SK-N-SH treated with all-trans-retinoic acid at 6 μM for 48 hours (cell line): ENCODE measurements around the gene NCKAP5.

Source experiments
- ATAC-seq: fragments of 200-7000 bp; cut with Tn5 transposase; 3 replicates; pipeline ENCODE4 v1.9.1; 2020; ENCODE audit warnings: mild to moderate bottlenecking, moderate library complexity
- ARNTL ChIP-seq: fragments of 450-650 bp; formaldehyde crosslinking; IDR thresholded peaks from 2 replicates; pipeline ENCODE4 v1.5.0; 2020; ENCODE audit warnings: low read depth, mild to moderate bottlenecking, moderate library complexity, borderline replicate concordance
- BACH2 ChIP-seq: fragments of 250-450 bp; sonication (Bioruptor Pico); IDR thresholded peaks from 2 replicates; pipeline ENCODE4 v1.9.0; 2021; ENCODE audit warnings: mild to moderate bottlenecking, borderline replicate concordance
- CSDC2 ChIP-seq: fragments of 250-450 bp; sonication (Bioruptor Pico); IDR thresholded peaks from 2 replicates; pipeline ENCODE4 v1.5.0; 2020; ENCODE audit warnings: mild to moderate bottlenecking, moderate library complexity
- ESRRG ChIP-seq: fragments of 250-450 bp; sonication (Bioruptor Pico); IDR thresholded peaks from 2 replicates; pipeline ENCODE4 v1.6.1; 2021; ENCODE audit warnings: mild to moderate bottlenecking
- GLIS3 ChIP-seq: fragments of 250-450 bp; sonication (Bioruptor Pico); IDR thresholded peaks from 2 replicates; pipeline ENCODE4 v1.5.0; 2020; ENCODE audit warnings: mild to moderate bottlenecking, moderate library complexity
- ISL1 ChIP-seq: fragments of 250-450 bp; sonication (Bioruptor Pico); IDR thresholded peaks from 2 replicates; pipeline ENCODE4 v2.1.2; 2022; ENCODE audit warnings: mild to moderate bottlenecking, moderate library complexity
- OSR1 ChIP-seq: fragments of 250-450 bp; sonication (Bioruptor Pico); IDR thresholded peaks from 2 replicates; pipeline ENCODE4 v1.8.0; 2022; ENCODE audit warnings: moderate library complexity, mild to moderate bottlenecking, inconsistent platforms
- PPARA ChIP-seq: fragments of 250-450 bp; sonication (Bioruptor Pico); IDR thresholded peaks from 2 replicates; pipeline ENCODE4 v1.5.0; 2020; ENCODE audit warnings: mild to moderate bottlenecking, borderline replicate concordance
- RARB ChIP-seq: fragments of 250-450 bp; sonication (Bioruptor Pico); IDR thresholded peaks from 2 replicates; pipeline ENCODE4 v1.8.0; 2021; ENCODE audit warnings: mild to moderate bottlenecking, moderate library complexity
- SNAI2 ChIP-seq: fragments of 250-450 bp; sonication (Bioruptor Pico); IDR thresholded peaks from 2 replicates; pipeline ENCODE4 v1.5.0; 2020; ENCODE audit warnings: mild to moderate bottlenecking, moderate library complexity
- TCF4 ChIP-seq: fragments of 250-450 bp; sonication (Bioruptor Pico); IDR thresholded peaks from 2 replicates; pipeline ENCODE4 v1.8.0; 2021; ENCODE audit warnings: mild to moderate bottlenecking, moderate library complexity, borderline replicate concordance
- TOX ChIP-seq: fragments of 250-450 bp; sonication (Bioruptor Pico); IDR thresholded peaks from 2 replicates; pipeline ENCODE4 v1.8.0; 2021; ENCODE audit warnings: mild to moderate bottlenecking, moderate library complexity, borderline replicate concordance
- ZFP3 ChIP-seq: fragments of 250-450 bp; sonication (Bioruptor Pico); IDR thresholded peaks from 2 replicates; pipeline ENCODE4 v1.5.0; 2020; ENCODE audit warnings: mild to moderate bottlenecking, moderate library complexity
- ZFP30 ChIP-seq: fragments of 450-650 bp; formaldehyde crosslinking; IDR thresholded peaks from 2 replicates; pipeline ENCODE4 v1.5.0; 2022; ENCODE audit warnings: mild to moderate bottlenecking, moderate library complexity
- ZNF565 ChIP-seq: fragments of 450-650 bp; formaldehyde crosslinking; conservative IDR thresholded peaks from 2 replicates; pipeline ENCODE4 v1.5.0; 2020; ENCODE audit warnings: low read depth, mild to moderate bottlenecking, moderate library complexity
- ZNF70 ChIP-seq: fragments of 450-650 bp; formaldehyde crosslinking; IDR thresholded peaks from 2 replicates; pipeline ENCODE4 v1.5.0; 2020; ENCODE audit warnings: mild to moderate bottlenecking, moderate library complexity
- ZNF8 ChIP-seq: fragments of 450-650 bp; formaldehyde crosslinking; IDR thresholded peaks from 2 replicates; pipeline ENCODE4 v1.5.0; 2020; ENCODE audit warnings: mild to moderate bottlenecking, moderate library complexity
- TF ChIP-seq, protein P1 (sequence below): fragments of 250-450 bp; sonication (Bioruptor Pico); IDR thresholded peaks from 2 replicates; pipeline ENCODE4 v1.5.0; 2020; ENCODE audit warnings: mild to moderate bottlenecking, moderate library complexity
- TF ChIP-seq, protein P2 (sequence below): fragments of 250-450 bp; sonication (Bioruptor Pico); IDR thresholded peaks from 2 replicates; pipeline ENCODE4 v1.8.0; 2021; ENCODE audit warnings: low read depth, mild to moderate bottlenecking, moderate library complexity, borderline replicate concordance
- TF ChIP-seq, protein P3 (sequence below): fragments of 250-450 bp; sonication (Bioruptor Pico); IDR thresholded peaks from 2 replicates; pipeline ENCODE4 v1.8.0; 2020; ENCODE audit warnings: mild to moderate bottlenecking, moderate library complexity, borderline replicate concordance
- TF ChIP-seq, protein P4 (sequence below): fragments of 250-450 bp; sonication (Bioruptor Pico); IDR thresholded peaks from 2 replicates; pipeline ENCODE4 v1.5.1; 2021; ENCODE audit warnings: mild to moderate bottlenecking, moderate library complexity
- TF ChIP-seq, protein P5 (sequence below): fragments of 250-450 bp; sonication (Bioruptor Pico); IDR thresholded peaks from 2 replicates; pipeline ENCODE4 v1.5.1; 2020; ENCODE audit warnings: low read depth, mild to moderate bottlenecking, moderate library complexity

Gene NCKAP5

DNA sequence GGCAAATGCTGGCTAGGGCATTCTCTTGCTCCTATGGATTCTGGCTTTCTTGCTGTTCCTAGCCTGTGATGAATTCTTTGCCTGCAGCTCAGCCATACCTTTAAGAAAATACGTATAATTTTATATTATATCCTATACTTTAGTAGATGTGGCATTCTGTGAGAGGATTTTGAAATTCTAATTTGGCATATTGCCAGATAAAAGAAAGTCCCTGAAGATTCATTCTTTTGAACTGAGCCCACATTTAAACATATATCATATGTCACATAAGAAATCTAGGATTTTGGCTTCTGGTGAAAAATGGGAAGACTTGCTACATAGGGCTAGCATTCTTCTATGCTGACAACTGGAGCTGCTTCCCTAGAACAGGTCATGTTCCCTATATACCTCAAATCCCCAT lies 806.8 kb downstream of the NCKAP5 start:
- ATAC-seq = no peak
- TF ChIP-seq ZFP3 (CRISPR knock-in tag) = no peak
- TF ChIP-seq ZFP30 = no peak
- no peak for TF ChIP-seq OSR1 (CRISPR knock-in tag)
- no peak for TF ChIP-seq ZNF8 (CRISPR knock-in tag)
- no peak for TF ChIP-seq PPARA
- TF ChIP-seq ISL1 (CRISPR knock-in tag) = no peak

DNA sequence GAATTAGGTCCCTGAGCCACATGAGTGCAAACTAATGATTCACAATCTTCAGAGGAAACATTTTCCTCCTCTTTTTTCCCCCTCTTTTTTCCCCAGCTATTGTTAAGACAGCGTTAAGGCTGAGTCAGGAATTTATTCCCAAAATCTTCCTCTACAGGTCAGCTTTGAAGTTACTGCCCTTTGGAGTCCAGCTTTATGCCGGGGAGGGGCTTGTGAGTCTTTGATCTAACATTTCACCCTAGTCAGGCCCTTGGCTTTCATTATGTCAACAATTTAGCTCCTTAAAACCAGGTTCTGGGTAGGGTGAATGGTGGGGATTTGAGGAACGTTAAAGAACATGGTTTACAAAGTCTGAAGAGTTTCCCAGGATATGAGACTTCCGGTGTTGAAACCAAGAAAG lies 807.3 kb downstream of the NCKAP5 start:
- ATAC-seq = no peak
- TF ChIP-seq PPARA (no peak), ZNF70 (CRISPR knock-in tag) (no peak), ZFP3 (CRISPR knock-in tag) (no peak), TOX (CRISPR knock-in tag) (no peak), ZFP30 (no peak), ZNF565 (CRISPR knock-in tag) (no peak), ISL1 (CRISPR knock-in tag) (no peak), ESRRG (CRISPR knock-in tag) (no peak)
- TF ChIP-seq, protein P1, sequence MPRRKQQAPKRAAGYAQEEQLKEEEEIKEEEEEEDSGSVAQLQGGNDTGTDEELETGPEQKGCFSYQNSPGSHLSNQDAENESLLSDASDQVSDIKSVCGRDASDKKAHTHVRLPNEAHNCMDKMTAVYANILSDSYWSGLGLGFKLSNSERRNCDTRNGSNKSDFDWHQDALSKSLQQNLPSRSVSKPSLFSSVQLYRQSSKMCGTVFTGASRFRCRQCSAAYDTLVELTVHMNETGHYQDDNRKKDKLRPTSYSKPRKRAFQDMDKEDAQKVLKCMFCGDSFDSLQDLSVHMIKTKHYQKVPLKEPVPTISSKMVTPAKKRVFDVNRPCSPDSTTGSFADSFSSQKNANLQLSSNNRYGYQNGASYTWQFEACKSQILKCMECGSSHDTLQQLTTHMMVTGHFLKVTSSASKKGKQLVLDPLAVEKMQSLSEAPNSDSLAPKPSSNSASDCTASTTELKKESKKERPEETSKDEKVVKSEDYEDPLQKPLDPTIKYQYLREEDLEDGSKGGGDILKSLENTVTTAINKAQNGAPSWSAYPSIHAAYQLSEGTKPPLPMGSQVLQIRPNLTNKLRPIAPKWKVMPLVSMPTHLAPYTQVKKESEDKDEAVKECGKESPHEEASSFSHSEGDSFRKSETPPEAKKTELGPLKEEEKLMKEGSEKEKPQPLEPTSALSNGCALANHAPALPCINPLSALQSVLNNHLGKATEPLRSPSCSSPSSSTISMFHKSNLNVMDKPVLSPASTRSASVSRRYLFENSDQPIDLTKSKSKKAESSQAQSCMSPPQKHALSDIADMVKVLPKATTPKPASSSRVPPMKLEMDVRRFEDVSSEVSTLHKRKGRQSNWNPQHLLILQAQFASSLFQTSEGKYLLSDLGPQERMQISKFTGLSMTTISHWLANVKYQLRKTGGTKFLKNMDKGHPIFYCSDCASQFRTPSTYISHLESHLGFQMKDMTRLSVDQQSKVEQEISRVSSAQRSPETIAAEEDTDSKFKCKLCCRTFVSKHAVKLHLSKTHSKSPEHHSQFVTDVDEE (CRISPR knock-in tag) = no peak
- TF ChIP-seq, all 23 proteins: peak for 0

DNA sequence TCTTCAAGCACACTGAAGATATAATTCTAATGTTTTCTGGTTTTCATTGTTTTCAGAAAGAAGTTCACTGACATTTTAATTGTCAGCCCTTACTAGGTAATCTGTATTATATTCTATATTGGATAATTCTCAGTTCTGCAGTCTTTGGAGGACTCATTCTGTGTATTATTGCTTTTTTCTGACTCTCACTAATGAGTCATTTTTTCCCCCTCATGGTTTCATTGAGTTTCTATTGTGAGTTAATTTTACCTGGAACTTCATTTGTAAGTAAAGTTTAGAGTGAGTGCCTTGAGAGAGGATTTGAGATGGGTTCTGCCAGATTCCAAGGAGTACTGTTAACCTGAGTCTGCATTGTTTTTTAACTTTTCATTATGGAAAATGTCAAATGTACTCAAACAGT lies 807.9 kb downstream of the NCKAP5 start:
- no peak for ATAC-seq
- TF ChIP-seq GLIS3 (CRISPR knock-in tag) = no peak
- TF ChIP-seq, protein P2, sequence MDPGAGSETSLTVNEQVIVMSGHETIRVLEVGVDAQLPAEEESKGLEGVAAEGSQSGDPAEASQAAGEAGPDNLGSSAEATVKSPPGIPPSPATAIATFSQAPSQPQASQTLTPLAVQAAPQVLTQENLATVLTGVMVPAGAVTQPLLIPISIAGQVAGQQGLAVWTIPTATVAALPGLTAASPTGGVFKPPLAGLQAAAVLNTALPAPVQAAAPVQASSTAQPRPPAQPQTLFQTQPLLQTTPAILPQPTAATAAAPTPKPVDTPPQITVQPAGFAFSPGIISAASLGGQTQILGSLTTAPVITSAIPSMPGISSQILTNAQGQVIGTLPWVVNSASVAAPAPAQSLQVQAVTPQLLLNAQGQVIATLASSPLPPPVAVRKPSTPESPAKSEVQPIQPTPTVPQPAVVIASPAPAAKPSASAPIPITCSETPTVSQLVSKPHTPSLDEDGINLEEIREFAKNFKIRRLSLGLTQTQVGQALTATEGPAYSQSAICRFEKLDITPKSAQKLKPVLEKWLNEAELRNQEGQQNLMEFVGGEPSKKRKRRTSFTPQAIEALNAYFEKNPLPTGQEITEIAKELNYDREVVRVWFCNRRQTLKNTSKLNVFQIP (CRISPR knock-in tag) = no peak
- no peak for TF ChIP-seq RARB
- TF ChIP-seq CSDC2 = no peak
- no peak for TF ChIP-seq SNAI2 (CRISPR knock-in tag)
- TF ChIP-seq, protein P3, sequence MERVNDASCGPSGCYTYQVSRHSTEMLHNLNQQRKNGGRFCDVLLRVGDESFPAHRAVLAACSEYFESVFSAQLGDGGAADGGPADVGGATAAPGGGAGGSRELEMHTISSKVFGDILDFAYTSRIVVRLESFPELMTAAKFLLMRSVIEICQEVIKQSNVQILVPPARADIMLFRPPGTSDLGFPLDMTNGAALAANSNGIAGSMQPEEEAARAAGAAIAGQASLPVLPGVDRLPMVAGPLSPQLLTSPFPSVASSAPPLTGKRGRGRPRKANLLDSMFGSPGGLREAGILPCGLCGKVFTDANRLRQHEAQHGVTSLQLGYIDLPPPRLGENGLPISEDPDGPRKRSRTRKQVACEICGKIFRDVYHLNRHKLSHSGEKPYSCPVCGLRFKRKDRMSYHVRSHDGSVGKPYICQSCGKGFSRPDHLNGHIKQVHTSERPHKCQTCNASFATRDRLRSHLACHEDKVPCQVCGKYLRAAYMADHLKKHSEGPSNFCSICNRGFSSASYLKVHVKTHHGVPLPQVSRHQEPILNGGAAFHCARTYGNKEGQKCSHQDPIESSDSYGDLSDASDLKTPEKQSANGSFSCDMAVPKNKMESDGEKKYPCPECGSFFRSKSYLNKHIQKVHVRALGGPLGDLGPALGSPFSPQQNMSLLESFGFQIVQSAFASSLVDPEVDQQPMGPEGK (CRISPR knock-in tag) = no peak
- no peak for TF ChIP-seq ZNF70 (CRISPR knock-in tag)
- no peak for TF ChIP-seq ZNF8 (CRISPR knock-in tag)
- no peak for TF ChIP-seq BACH2 (CRISPR knock-in tag)
- no peak for TF ChIP-seq TCF4
- TF ChIP-seq ZFP3 (CRISPR knock-in tag) = no peak
- no peak for TF ChIP-seq PPARA
- TF ChIP-seq ZFP30 = no peak
- TF ChIP-seq, protein P4, sequence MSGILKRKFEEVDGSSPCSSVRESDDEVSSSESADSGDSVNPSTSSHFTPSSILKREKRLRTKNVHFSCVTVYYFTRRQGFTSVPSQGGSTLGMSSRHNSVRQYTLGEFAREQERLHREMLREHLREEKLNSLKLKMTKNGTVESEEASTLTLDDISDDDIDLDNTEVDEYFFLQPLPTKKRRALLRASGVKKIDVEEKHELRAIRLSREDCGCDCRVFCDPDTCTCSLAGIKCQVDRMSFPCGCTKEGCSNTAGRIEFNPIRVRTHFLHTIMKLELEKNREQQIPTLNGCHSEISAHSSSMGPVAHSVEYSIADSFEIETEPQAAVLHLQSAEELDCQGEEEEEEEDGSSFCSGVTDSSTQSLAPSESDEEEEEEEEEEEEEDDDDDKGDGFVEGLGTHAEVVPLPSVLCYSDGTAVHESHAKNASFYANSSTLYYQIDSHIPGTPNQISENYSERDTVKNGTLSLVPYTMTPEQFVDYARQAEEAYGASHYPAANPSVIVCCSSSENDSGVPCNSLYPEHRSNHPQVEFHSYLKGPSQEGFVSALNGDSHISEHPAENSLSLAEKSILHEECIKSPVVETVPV (CRISPR knock-in tag) = no peak
- TF ChIP-seq ARNTL (CRISPR knock-in tag) = no peak
- TF ChIP-seq OSR1 (CRISPR knock-in tag) = no peak
- TF ChIP-seq, protein P1 (CRISPR knock-in tag) = no peak
- TF ChIP-seq, protein P5, sequence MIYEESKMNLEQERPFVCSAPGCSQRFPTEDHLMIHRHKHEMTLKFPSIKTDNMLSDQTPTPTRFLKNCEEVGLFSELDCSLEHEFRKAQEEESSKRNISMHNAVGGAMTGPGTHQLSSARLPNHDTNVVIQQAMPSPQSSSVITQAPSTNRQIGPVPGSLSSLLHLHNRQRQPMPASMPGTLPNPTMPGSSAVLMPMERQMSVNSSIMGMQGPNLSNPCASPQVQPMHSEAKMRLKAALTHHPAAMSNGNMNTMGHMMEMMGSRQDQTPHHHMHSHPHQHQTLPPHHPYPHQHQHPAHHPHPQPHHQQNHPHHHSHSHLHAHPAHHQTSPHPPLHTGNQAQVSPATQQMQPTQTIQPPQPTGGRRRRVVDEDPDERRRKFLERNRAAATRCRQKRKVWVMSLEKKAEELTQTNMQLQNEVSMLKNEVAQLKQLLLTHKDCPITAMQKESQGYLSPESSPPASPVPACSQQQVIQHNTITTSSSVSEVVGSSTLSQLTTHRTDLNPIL (CRISPR knock-in tag) = no peak
- TF ChIP-seq ZNF565 (CRISPR knock-in tag) = no peak
